HS-5 (cell line): ENCODE measurements around the gene SCAPER.

Source experiments
- DNase-seq: peaks from one replicate; pipeline ENCODE4 v3.0.0-alpha.2; 2012; ENCODE audit warnings: low read depth

Gene SCAPER, protein sequence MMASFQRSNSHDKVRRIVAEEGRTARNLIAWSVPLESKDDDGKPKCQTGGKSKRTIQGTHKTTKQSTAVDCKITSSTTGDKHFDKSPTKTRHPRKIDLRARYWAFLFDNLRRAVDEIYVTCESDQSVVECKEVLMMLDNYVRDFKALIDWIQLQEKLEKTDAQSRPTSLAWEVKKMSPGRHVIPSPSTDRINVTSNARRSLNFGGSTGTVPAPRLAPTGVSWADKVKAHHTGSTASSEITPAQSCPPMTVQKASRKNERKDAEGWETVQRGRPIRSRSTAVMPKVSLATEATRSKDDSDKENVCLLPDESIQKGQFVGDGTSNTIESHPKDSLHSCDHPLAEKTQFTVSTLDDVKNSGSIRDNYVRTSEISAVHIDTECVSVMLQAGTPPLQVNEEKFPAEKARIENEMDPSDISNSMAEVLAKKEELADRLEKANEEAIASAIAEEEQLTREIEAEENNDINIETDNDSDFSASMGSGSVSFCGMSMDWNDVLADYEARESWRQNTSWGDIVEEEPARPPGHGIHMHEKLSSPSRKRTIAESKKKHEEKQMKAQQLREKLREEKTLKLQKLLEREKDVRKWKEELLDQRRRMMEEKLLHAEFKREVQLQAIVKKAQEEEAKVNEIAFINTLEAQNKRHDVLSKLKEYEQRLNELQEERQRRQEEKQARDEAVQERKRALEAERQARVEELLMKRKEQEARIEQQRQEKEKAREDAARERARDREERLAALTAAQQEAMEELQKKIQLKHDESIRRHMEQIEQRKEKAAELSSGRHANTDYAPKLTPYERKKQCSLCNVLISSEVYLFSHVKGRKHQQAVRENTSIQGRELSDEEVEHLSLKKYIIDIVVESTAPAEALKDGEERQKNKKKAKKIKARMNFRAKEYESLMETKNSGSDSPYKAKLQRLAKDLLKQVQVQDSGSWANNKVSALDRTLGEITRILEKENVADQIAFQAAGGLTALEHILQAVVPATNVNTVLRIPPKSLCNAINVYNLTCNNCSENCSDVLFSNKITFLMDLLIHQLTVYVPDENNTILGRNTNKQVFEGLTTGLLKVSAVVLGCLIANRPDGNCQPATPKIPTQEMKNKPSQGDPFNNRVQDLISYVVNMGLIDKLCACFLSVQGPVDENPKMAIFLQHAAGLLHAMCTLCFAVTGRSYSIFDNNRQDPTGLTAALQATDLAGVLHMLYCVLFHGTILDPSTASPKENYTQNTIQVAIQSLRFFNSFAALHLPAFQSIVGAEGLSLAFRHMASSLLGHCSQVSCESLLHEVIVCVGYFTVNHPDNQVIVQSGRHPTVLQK (N-terminal part only)

DNA sequence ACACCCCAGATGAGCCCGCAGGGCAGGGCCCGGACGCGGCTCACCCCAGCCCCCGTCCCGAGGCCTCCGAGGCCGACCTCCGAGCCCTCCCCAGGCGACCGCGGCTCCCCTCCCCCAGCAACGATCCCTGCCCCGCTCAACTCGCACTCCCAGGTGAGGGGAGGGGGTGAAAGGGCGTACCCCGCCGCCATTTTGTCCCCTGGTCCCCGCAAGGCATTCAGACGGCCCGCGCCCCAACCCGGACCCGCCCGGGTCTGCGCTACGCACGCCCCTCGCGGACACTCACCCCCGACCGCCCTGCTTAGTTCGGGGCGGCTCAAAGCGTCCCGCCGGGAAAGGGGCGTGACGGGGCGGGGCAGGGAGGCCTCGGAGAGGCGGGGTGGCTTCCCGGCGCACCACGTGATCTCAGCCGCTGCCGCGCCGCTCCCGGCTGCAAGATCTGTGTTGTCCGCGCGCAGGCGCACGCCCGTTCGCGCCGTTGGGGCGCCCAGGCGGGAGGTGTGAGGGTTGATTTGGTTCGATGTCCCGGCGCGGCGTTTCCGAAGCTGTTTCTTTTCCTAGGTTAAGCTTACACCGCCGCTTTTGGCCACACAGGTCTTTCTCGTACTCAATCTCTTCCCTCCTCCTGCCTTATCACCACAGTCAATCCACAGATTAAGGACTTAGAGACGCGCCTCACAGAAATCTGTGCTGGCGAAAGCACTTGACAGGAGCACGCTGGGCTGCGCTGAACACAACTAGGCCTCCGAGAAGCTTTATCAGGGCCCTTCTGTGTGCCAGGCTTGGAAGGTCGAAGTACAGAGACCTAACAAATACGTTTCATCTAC is at the start of gene SCAPER:
TSS of gene SCAPER (minus strand) at position 328 of the 827 bp plus-strand sequence. CDS start 21,523 bp downstream, outside the sequence.
- peak; percentile 54 for DNase-seq

DNA sequence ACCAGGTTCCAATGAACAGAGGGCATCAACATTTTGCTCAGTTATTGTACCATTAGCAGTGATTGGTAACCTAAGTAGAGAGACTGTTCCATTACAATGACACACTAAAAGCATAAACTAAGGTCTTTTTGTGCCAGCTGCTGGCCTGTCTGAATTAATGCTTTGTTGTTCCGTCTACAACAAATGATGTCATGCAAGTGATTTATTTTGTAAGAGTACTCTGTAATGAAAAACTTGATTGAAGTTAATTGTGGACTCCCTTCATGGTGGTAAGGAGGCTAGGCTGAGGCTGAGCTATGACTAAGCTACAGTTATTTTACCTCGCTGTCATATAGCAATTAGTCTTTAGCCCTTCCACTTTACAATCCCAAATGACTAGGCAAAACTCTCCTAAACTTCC is 49.6 kb upstream of the SCAPER start:
- DNase-seq, result no peak

DNA sequence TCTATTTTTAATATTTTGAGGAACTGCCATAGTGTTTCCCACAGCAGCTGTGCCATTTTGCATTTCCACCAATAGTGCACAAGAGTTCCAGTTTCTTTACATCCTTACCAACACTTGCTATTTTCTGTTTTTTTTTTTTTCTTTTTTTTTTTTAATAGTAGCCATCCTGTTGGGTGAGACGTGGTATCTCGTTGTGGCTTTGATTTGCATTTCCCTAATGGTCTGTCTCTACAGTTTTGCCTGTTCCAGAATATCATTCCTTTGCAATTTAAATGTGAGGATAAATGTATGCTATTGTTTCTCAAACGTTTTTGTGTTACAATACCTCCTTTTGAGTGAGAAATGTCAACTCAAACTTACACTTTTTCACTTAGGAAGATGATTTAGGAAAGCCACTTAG is 48.8 kb upstream of the SCAPER start:
- DNase-seq, result no peak

DNA sequence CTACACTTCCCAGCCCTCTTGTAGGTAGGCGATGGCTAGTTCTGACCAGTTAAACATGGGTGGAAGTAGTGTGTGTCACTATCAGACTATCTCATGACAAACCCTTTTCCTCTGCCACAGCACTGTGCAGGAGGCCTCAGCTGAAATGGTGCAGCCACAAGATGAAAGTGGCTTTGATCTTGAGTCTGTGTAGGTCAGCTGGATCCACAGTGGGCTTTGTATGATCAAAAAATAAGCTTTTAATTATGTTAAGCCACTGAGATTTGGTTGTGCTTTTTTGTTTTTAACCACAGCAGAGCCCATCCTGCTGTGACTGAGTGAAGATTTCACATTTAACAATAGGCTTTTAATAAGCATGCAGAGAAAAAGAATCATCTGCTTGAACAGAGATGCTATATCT is 46.1 kb upstream of the SCAPER start:
- no peak for DNase-seq

DNA sequence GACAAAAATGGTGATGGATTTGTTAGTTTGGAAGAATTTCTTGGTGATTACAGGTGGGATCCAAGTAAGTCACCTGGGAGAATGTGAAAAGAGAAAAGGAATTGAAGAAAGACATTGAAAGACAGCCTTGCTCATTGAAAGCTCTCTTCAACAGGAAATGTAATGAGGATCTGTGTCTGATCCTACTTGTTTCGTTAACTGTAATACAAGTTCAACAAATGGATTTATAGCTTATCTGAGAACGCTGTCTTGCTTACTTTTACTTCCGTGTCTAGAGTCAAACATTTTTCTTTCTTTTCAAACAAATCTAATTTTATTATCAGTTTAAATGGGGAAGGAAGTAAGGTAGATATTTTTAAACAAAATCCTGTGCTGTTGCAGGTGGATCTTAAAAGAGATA is 42.3 kb upstream of the SCAPER start:
- DNase-seq, result no peak

DNA sequence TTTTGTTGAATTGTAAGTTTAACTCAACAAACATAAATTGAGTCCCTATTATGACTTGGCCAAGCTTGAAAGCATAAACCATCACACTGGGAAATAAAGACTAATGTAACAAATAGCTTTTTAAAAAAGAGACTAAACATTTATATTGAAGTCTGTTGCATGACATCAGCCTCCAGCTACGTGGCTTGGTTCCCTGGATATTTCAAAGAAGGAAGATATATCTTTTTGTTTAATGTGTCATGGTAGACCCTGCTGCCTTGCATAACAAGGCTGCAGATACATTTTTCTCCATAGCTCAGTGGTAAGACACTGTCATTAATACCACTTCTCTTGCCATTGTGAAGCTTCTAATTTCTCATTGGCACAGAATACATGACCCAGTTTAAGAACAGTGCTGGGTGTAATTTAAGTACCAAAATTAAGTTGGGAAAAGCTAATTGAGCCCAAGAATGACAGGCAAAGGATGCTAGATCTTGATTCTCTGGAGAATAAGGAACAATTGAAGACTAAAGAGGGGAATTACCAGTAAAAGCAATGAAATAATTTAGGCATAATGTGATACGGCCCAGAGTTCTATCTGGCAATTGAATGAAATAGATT is 40.5 kb upstream of the SCAPER start:
- DNase-seq, result no peak

DNA sequence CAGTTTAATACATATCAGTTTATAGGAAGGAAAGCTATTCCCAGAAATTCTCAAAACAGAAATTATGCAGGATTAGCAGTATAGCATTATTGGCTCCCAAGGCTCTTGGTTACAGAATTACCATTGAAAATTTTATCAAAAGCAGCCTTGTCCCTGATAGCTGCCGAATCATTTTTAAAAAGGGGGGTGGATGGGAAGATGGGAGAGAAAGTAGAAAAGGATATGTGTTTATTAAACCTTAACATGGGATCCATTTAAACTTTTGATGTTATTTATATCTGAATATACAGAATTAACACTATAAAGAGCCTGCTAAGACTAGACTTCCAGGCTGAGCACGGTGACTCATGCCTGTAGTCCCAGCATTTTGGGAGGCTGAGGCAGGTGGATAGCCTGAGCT is 37.2 kb upstream of the SCAPER start:
- DNase-seq, result no peak

DNA sequence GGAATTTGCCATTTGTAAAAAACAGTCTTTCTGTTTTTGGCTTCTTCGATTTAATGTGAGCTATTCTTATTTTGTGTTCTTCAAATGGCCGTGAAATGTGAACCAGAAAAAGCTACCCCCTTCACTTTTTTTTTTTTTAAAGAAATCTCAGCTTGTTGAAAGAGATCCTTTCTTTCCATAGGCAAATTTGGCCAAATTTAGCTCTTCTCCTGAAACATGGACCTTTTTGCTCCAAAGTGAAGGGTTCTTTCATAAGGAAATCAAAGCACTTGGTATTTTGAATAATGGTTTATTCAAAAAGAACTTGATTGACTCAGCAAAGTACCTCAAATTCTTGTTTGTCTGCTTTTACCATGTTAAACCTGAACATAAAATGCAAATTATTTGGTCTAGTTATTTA is 36.5 kb upstream of the SCAPER start:
- no peak for DNase-seq

DNA sequence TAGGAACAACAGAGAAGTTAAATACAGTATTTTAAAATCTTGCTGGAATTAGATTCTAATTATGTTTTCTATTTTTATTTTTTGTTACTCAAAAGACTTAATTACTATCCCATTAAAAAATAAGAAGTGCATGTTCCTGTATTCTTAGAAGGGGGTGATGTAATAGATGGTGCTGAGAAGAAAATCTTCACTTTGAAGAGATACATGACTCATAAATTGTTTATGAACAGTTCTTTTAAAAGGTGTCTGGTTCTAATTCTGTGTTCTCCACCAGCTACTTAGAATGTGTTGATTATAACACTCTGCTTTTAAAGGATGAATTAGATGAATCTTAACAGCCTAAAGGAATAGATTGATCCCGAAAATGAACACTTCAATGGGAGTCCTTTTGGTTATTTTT is 34.6 kb upstream of the SCAPER start:
- DNase-seq, result no peak

DNA sequence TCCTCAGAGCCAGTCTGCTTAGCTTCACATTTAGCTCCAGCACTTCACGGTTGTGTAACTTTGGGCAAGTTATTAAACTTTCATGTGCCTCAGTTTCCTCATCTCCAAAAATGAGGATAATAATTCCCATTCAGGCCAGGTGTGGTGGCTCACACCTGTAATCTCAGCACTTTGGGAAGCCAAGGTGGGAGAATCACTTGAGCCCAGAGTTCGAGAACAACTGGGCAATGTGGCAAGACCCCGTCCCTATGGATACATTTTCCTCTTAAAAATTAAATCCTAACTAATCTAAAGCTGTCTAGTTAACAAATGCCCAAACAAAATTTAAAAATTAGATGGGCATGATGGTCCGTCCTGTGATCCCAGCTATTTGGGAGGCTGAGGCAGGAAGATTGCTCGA is 33.6 kb upstream of the SCAPER start:
- DNase-seq, result no peak

DNA sequence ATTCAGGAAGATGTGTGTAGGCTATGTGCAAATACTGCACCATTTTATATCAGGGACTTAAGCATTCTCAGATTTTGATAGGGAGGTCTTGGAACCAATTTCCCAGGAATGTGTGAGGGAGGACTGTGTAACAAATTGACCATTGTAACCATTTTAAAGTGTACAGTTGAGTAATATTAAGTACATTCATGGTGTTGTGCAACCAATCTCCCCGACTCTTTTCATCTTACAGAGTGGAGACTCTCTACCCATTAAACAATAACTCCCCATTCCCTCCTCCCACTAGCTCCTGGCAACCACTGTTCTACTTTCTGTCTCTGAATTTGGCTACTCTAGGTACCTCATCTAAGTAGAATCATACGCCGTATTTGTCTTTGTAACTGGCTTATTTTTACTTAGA is 31.5 kb upstream of the SCAPER start:
- no peak for DNase-seq

DNA sequence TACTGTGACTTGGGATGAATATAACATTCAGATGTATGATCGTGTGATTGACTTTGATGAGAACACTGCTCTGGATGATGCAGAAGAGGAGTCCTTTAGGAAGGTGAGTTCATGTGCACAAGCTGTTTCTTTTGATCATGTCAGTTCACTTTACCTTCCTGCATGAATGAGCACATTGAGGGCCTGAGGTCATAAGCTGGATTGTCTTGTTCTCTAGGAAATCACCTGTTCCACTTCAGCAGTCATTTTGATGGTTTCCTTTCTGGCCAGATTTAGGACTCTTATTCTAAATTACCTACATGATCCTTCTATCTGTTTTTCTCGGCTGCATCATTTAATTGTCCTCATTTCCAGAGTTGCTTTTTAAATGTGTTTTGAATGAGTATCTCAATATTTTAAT is 30.5 kb upstream of the SCAPER start:
- no peak for DNase-seq

DNA sequence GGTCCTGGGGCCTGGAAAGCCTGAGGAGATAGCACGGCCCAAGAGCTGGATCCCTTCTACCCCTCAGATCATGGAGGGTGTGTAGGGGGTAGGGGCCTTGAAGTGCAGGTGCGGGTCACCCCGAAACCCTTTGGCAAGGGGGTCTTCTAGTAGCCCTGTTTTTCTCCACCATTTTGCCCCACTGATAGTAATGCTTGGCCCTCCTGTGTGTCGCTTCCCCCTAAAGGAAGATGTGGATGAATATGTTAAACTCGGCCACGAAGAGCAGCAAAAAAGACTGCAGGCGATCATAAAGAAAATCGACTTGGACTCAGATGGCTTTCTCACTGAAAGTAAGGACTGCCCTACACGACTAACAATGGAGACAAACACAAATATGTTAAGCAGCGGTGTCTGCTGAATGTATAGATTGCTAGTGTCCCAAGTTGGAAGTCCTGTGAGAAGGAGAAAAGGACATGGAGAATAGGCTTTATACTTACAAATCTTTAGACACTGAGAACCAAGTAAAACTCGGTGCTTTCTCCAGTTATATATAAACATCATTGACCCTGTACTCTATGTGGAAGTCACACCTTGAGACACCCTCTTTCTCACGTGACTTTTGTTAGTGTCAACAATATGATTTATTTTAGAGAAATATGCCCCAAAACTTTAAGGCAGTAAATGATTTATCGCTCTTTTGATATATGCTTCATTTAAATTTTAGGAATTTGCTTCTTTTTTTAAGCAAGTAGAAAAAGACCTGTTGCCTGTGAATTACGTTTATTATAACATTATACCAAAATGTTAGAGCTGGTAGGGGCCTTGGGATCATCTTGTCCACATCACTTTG is 27.2 kb upstream of the SCAPER start:
- DNase-seq, result no peak

DNA sequence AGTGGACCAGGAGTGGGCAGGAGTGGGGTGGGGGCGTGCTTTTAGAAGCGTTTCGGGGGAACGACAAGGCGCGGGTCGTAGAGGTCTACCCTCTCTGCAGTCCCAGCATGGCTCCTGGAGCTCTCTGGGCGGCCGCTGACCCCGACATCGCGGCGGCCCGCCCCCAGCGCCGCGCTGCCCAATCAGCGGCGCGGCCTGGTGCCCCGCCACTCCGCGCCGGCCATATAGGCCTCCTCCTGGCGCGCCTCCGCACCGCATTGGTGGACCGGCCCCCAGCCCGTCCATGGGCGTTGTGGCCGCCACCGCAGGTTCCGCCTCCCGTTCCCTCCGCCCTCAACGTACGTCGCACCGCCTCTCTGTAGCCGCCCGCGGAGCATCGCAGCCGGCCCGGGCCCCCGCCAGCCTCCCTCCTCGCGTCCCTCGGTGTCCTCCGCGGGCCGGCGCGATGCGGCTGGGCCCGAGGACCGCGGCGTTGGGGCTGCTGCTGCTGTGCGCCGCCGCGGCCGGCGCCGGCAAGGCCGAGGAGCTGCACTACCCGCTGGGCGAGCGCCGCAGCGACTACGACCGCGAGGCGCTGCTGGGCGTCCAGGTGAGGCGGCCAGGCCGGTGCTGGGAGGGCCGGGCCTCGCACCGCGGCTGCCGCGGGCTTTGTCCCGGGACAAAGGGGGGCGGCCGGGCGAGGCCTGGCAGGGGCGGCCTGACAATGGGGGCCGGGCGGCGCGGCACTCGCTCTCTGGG is 26.4 kb upstream of the SCAPER start, which contains the start of gene RCN2:
TSS of gene RCN2 (plus strand) at position 353 of the 738 bp plus-strand sequence. CDS start at position 446, 93 bp downstream.
- peak; percentile 59 for DNase-seq

DNA sequence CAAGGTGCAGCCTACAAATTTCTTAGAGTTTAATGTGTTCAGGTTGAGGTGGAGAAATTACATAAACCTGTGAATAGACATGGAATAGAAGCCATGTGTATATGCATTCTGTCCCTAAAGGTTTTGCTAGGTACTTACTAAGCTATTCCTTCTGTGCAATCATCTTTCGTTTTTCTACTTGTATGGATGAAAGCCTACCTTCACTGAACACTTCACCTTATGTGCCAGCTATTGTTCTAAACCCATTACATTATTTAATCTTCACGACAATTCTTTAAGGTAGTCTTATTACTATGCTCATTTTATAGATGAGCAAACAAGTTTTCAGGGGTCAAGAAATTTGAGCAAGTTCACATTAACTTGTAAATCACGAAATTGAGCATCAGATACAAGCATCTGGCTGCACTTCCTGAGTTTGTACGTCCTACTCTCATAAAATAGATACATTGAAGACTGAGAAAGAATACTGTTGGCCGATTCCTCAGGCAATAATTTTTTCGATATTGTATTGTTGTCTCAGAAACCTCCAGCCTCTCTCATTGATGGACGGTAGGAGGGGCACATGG is 25.8 kb upstream of the SCAPER start:
- DNase-seq, result no peak

DNA sequence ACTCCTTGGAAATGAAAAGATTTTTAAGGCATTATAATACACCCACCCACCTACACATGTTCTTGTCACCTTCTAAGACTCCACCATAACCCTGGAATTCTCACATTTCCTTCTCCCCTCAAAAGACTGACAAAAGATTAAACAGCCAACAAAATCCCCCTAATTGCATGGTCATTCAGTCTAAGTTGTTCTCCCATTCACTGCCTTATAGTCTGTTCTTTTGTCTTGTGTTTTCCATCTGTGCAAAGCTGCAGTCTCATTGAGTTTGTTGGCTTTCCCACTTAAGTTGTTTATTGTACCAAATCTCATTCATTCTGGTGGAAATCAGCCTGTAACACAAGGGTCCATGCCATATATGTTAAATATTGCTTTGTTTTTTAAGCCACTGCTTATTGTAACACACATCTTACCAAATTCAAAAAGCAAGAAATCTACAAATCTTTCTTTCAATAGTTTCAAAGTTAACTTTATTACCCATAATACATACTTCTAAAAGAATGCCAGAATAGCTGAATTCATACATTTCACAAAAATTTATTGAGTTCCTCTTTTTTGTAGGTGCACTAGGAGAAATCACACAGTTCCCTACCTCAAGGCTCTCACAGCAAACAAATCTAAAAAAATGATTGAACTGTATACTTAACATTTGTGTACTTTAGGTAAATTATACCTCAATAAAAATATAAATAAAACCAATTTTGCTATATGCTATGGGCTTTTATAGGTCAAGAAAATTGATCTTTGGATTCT is 24.0 kb upstream of the SCAPER start:
- no peak for DNase-seq

DNA sequence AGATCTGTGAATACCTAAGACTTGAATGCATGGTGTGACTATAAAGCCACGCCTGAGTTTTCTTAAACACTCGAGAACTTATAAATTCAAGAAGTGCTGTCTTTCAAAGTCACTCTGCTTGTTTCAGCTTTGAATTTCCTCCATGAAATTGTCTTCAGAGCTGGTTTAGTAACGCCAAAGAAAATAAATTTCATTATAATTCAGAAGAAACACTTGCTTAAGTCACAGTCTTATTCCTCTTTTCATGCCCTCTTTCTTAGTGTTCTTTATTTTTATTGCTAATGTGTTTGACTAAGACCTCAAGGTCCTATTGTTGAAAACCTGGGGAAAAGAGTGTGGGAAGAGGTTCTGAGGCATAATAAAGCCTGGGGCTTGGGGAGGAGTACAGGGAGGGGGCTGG is 23.1 kb upstream of the SCAPER start:
- no peak for DNase-seq

DNA sequence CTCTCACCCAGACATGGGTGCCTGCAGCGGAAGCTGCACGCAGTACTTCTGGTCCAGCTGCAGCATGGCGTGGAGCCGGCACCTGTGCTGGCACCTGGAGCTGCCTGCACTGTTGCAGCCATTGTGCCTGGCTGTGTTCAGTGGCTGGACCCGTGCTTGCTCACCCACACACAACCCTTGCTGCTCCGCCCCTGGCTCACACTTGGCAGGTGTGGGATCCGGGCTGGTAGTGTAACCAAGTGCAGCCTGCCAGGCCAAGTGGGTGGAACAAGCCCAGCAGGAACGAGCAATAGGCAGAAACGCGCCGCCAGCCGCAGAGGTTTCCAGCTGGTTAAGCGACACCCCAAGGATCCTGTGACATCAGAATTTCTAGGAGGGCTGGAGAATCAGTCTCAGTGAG is 11.2 kb upstream of the SCAPER start:
- DNase-seq, result no peak
